ENCODE measurements around the gene PRKAR1B.

Gene PRKAR1B

GRCh38 chr7:584122-584465 is 143.0 kb downstream of the PRKAR1B start:
- peak; percentile 96 for DNase-seq

DNA sequence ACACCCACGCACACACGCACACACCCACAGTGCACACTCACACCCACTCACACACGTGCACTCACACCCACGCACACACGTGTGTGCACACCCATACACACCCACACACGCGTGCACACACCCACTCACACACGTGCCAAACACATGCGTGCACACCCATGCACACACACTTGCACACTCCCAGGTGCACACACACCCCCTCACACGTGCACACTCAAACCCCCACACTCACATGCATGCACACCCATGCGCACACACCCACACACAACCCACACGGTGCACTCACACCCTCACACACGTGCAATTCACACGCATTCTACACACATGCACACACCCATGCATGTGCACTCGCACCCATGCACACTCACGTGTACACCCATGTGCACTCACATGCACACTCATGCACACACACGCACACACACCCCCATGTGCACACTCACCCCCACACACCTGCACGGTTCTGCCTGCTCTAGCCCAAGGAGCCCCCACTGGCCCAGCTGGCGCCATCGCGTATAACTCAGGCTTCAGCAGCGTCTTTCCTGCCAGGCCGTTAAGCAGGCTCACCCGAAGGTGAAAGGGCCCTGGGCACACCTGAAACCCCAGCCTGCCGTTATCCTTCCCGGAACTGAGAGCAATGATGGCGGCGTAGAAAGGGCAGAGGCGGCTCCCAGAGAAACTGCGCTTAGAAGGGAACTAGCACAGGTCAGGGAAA is 143.5 kb downstream of the PRKAR1B start:
- DNase-seq: no peak

DNA sequence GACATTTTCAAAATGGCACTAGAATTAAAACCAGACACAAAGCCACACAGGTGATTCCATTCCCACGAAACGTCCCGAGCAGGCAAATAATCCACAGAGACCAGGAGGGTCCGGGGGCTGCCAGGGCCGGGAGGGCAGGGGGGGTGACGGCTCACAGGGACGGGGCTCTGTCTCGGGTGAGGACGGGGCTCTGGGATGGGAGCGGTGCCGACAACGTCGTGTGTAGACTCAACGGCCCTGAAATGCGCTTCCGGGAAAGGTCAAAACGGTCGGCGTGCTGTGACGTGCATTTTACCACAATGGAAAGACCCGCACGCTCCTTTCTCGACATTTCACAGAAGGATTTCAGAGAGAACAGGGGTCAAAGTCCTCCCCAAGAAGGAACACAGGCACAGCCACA is 144.2 kb downstream of the PRKAR1B start:
- peak; percentile 5 for DNase-seq

DNA sequence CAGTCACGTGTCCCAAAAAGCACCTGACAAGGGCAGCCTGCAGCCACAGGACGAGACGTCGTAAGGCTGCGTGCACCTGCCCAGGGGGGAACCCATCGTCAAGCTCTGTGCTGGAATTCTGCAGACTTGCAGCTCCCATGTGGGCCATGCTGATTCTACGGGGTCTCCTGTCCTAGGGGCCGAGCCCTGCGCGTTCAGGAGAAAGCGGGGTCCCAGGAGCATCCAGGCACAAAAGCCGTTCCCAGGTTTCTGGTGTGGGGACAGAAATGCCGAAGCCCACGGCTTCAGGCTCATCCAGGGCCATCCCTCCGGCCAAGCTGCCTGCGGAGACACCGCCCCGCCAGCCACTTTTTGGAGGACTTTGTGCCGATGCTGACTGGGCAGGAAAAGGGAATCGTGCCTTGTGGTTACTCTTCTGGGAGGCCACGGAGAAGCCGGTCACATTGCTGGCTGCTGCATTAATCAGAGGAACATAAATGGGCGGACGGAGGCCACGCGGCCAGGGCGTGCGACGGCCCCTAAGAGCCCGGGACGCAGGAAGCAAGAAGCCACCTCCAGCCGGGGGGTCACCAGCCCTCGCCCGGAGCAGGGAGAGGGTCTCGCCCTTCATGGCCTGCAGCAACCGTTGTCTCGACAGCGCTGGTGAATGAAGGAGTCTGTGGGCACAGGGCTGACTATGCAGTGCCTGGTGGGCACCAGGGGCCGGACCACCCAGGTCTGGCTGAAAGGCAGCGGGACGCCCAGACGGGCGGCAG is 144.8 kb downstream of the PRKAR1B start:
- no peak for DNase-seq

GRCh38 chr7:578386-578785 is 148.7 kb downstream of the PRKAR1B start:
- no peak for DNase-seq

DNA sequence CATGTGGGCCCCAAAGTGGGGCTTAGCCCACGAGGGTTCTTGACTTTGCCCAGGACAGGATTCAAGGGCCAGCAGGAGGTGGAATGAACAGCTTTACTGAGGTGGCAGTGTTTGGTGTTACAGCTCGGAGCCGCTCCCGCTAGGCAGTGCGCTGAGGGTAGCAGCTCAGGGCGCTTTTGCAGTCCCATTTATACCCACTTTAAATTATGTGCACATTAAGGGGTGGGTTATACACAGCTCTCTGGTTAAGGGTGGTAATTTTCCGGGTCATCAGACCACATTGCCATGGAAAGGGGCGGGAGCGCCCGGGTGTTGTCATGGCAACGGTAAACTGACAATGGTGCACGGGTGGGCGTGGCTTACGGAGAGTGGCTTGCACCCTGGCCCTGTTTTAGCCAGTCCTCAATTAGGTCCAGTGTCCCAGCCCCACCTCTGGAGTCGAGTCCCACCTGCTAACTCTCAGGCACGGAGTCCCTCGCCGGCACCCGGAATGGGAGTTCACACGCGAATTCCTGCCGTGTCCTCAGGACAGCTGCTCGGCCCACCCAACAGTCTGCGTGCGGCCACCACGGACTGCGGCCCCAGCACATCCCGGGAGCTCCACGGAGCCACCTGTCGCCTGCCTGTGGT is 149.2 kb downstream of the PRKAR1B start:
- DNase-seq: no peak

- DNase-seq: no peak
These were observed 149.8 kb downstream of the PRKAR1B start for GRCh38 chr7:577278-577665.

- DNase-seq: no peak
These were observed 150.4 kb downstream of the PRKAR1B start for GRCh38 chr7:576524-577277.

- DNase-seq: no peak
These were observed 151.4 kb downstream of the PRKAR1B start for GRCh38 chr7:575425-576366.

DNA sequence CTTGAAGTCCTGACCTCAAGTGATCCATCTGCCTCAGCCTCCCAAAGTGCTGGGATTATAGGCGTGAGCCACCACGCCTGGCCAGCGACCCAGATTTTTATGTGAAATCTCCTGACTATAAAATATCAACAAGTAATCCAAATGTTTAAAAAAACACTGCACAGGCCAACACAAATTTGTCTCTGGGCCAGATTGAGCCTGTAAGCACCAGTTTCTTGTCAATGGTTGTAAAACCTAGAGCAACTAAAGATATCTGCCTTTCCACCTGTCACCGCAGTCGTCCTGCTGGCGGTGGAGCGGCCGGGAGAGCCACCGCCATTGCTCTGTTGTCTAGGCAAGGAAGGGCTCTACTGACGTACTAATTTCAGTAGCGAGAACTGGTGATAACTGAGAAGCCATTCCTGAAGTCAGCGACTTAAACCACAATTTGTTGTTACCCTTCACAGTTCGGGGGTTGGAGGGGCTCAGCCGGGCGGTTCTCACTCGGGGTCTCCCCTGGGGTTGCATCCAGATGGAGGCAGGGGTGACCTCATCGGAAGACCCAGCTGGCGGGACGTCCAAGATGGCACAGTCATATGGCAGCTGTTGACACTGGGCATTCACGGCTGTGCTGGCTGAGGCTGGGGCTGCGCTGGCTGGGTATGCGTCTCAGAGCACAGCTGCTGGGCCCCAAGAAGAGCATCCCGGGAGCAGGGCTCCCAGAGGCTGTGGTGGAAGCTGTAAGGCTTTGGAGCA is 152.3 kb downstream of the PRKAR1B start:
- DNase-seq: no peak

- no peak for DNase-seq
These were observed 153.1 kb downstream of the PRKAR1B start for GRCh38 chr7:573933-574381.

GRCh38 chr7:573269-573932 is 153.7 kb downstream of the PRKAR1B start:
- no peak for DNase-seq

DNA sequence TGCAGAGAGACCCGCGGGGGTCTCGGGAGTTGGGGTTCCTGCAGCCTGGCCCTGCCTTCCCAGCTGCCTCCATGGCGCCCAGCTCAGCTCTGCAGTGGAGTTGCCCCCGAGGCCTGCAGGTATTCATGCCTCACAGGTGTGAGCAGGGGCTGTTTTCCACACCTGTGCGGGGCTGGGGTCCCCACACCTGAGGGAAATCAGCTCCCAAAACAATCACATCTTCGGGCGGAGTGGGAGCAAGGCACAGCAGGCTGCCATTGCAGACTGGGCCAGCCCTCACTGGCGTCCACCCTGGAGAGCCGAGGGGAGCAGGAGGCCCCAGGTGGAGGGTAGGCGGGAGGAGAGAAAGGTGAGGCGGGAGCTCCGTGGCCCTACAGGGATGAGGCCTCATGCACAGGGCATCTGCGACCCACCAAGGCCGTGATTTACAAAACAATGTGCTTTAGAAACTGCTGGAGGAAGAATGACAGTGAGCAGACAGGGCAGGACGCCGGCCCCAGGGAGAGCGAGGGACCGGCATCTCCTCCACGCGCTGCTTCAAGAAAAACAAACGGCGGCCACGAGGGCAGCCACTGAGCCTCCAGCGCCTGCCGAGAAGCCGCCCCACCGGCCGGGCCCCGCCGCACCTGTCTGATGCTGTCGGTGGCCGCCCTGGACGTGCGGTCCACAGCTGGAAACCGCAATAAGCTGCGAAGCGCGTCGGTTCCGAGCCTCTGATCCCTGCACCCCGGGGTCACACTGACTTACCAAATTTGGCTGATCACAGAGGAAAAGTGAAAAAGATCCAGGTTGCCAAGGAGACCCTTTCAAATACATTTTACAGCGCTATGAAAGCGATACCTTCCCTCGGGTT is 154.4 kb downstream of the PRKAR1B start:
- DNase-seq: no peak

GRCh38 chr7:571718-572415 is 155.2 kb downstream of the PRKAR1B start:
- no peak for DNase-seq

DNA sequence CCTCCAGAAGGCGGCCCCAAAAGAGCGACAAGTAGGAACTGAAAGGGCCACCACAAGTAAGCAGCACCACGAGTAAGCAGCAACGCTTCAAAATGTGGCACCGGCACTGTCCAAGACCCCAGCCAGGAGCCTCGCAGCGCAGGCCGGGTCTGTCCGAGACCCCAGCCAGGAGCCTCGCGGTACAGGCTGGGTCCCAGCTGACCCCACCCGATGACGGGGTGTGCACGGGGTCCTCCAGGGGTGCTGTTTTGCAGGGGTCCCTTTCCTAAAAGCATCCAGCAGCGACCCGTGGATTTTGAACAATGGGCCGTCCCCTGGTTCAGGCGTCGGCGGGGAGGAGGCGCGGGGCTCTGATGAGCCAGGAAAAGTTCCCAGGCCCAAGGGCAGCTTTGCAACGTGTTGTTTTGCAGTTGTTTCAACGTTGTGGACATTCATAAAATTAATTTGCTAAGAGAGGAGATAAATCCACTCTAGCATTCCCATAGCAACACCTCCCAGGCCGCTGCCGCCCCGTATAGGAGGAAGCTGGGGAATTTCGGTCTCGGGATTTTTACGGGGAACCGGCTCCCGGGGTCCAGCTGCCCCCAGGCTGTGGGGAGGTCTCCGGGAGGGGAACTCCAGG is 155.9 kb downstream of the PRKAR1B start:
- no peak for DNase-seq

GRCh38 chr7:570801-571070 is 156.3 kb downstream of the PRKAR1B start:
- no peak for DNase-seq

- no peak for DNase-seq
These were observed 156.9 kb downstream of the PRKAR1B start for GRCh38 chr7:569996-570800.

All from activated CD4-positive, alpha-beta T cell treated with anti-CD3 and anti-CD28 coated beads, Interleukin-10, Interleukin-2, amounts not matched to agents 100 ng/mL and 50 ng/mL, durations not matched to agents 16 hours and 8 hours (primary cell).